ENCODE measurements around the gene JADE3.

GRCh38 chrX:46954716-46955115 is 42.5 kb downstream of the JADE3 start:
- TF ChIP-seq CTCF (IDR thresholded peaks at IDR 0.05), result no peak
- TF ChIP-seq POLR2A (IDR thresholded peaks at IDR 0.05), result no peak

All from esophagus squamous epithelium (tissue), 4 donors.